ENCODE data around the gene ITGA2B. TPM values are rescaled to one million over a fixed set of nuclear protein-coding genes. Genes with fewer than 3 reads are reported as not detected.

ITGA2B gene
- total and polyA plus RNA-seq, 2 of the 13 experiments (the other 11 are each of a cell fraction or from before 2014, with no cell fraction given), result 0.38 to 1.1 TPM

GRCh38 chr17:44345454-44346026, 43.9 kb downstream of the ITGA2B start (continued):
- TF ChIP-seq ZBTB14 (CRISPR knock-in tag; IDR thresholded peaks at IDR 0.05) (no peak), ZNF780A (CRISPR knock-in tag; IDR thresholded peaks at IDR 0.05) (no peak), ZNF234 (CRISPR knock-in tag; conservative IDR thresholded peaks at IDR 0.05) (no peak), ZNF124 (CRISPR knock-in tag; IDR thresholded peaks at IDR 0.05) (no peak), ZNF589 (CRISPR knock-in tag; conservative IDR thresholded peaks at IDR 0.05) (no peak), FUBP1 (CRISPR knock-in tag; IDR thresholded peaks at IDR 0.05; ENCODE audit: borderline replicate concordance) (no peak; the same call in 1 of the 2 replicates), ZNF724P (CRISPR knock-in tag; IDR thresholded peaks at IDR 0.05; ENCODE audit: borderline replicate concordance) (no peak), BRD4 (CRISPR knock-in tag; IDR thresholded peaks at IDR 0.05) (no peak), SCMH1 (CRISPR knock-in tag; IDR thresholded peaks at IDR 0.05; ENCODE audit: borderline replicate concordance) (no peak), PRDM10 (CRISPR knock-in tag; IDR thresholded peaks at IDR 0.05; ENCODE audit: low read depth) (no peak), ARID3A (IDR thresholded peaks at IDR 0.05; ENCODE audit: low read depth, low read length) (no peak), ASH2L (IDR thresholded peaks at IDR 0.05; ENCODE audit: insufficient read length, low read depth, low read length) (no peak), ZNF362 (CRISPR knock-in tag; IDR thresholded peaks at IDR 0.05; ENCODE audit: borderline replicate concordance) (no peak), RBAK (CRISPR knock-in tag; IDR thresholded peaks at IDR 0.05) (no peak; the same call in 1 of the 2 replicates), ZNF577 (CRISPR knock-in tag; IDR thresholded peaks at IDR 0.05; ENCODE audit: borderline replicate concordance, low read depth) (no peak), ZNF562 (CRISPR knock-in tag; IDR thresholded peaks at IDR 0.05; ENCODE audit: borderline replicate concordance) (no peak), SNAI1 (CRISPR knock-in tag; IDR thresholded peaks at IDR 0.05; ENCODE audit: borderline replicate concordance) (no peak), CENPX (CRISPR knock-in tag; IDR thresholded peaks at IDR 0.05) (no peak), ZNF282 (IDR thresholded peaks at IDR 0.05; ENCODE audit: partially characterized antibody) (no peak), ZNF33A (CRISPR knock-in tag; IDR thresholded peaks at IDR 0.05; ENCODE audit: borderline replicate concordance) (no peak)
